CD4-positive, alpha-beta T cell treated with Interleukin-4 for 1 hour (primary cell): ENCODE results near the gene MAP3K9.
A peak's percentile ranks its signal among the peaks of the same experiment; 100 is the strongest.

Experiments
- DNase-seq, 2 donors: peaks; one replicate each; pipeline ENCODE4 v3.0.0-alpha.2; 2020 to 2022

MAP3K9 gene

DNA sequence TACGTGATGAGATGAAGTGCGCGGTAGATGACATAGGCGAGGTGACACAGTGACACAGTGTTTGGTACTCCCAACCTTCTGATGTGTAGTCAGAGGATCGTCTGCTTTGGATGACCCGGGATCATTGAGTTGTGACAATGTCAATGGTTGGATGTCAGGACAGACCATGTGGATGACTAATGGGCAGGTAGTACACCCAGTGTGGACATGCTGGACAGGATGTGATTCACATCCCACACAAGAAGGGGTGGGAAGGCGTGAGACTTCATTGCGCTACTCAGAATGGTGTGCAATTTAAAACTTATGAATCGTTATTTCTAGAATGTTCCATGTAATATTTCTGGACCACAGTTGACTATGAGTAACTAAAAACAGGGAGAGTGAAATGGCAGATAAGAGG lies 23.8 kb downstream of the MAP3K9 start:
- no peak for DNase-seq

DNA sequence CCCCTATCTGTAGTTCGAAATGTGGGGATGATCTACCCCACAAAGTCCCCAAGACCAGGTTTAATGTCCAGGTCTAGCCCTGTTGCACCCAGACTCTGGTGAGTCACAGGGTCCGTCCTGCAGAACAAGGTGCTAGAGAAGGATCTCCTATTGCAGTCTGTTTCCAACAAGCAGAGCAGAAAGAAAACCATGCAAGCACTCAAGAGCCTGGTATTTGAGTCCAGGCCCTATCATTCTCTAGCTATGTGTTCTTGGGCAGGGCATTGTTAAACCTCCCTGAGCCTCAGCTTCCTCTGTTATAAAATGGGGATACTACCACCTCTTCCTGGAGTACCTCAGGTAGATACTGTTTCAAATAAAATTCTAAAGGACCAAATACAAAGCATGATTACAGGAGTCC lies 24.4 kb downstream of the MAP3K9 start:
- no peak for DNase-seq

DNA sequence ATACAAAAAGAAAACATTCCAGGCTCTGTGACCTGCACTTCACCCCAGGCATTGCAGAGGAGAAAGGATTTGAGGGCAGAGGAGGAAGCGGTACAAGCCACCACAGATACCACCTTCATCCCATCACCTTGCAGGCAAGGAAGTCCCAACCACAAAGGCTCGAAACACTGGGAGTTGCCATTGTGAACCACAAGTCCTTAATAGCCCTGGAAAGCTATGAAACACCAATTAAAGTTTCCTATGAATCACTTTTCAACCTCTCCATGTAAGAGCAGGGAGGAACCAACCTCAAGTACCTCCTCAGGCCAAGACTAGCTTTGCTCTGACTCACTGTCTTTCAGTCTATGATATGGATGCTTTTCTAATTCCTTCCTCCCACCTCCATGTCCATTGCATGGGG lies 27.0 kb downstream of the MAP3K9 start:
- DNase-seq, result peak in 1 of 2 donors; percentile 6

GRCh38 chr14:70780396-70781075 lies 28.8 kb downstream of the MAP3K9 start:
- DNase-seq, result peak in 1 of 2 donors; percentile 44

DNA sequence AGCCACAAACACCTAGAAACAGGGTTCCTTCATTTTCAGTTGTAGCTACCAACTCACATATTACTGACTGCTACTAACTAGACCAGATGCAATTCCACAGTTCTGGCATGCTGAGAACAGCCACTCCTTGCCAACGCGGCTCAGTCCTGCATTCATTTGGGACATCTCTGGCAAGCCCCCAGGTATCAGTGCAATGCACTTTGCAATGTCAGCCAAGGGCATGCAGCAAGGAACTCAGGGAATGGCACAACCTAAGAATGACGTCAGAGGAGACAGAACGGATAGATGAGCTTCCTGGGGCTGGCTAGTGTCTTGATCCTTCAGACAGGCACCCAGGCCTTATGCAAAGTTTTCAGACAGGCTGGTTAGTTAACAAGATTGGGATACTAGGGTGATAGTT lies 29.6 kb downstream of the MAP3K9 start:
- DNase-seq, result no peak

DNA sequence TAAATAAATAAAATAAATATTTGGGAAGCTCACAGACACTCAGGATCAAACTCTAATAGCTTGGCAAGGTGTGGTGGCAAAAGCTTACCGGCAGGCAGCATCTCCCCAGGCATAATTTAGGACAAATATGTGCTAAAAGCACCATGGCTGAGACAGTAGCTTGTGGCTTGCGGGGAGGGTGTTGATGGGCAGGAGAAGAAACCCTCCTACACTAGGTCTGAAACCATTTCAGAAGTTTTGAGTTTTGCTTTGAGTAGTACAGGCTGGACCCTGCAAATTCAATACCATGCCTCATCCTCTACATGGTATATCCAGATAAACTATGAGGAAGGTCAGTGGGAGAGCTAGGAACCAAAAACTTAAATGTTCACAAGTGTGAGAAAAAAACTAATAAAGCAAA lies 33.1 kb downstream of the MAP3K9 start:
- no peak for DNase-seq

DNA sequence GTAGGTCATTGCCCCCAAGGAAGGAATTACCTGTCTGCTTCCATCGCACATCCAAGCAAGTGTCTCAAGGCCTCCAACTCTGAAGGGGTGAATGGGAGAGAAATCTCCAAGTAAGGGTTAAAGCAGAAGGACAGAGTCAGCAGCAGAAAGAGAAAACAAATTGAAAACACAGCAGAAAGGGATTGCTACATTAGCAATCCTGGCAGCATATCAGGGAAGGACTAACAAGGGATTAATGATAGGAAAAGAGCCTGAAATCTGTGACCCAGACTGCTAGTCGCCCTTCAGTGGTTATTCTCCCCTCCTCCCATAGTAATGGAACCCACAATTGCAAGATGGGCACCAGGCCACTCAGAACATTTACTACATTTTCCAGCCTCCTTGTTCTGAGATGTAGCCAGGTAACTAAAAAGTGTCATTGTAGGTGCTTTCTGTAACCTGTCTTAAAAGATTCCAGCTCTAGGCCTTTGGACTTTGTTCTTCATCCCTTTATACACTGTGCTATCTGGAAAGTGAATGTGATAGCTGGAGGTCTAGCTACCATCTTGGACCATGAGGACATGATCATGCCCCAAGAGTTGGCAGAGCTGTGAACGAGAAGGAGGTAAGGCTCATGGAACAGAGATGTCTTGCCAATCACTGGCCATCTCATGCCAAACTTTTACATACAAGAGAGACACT lies 36.0 kb downstream of the MAP3K9 start:
- no peak for DNase-seq

DNA sequence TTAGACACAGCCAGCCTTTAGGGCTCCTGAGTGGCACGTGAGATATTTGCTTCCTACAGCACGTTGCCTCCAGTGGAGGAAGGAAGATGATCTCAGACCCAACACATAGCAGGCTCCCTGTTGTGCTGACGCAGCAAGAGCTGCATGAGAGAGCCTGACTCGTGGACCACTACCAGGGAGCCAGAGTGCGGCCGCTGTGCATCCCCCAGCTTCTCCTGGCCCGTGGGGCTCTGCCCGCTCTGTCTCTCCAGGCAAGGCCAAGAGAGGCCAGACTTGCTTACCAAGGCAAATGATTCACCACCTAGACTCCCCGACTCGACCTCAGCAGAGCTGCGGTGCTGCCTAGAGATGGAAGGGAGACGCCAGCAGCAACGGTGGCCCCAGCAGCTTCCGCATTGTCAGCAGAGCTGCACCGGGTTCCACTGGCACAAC lies 37.5 kb downstream of the MAP3K9 start:
- no peak for DNase-seq

GRCh38 chr14:70770490-70770889 lies 38.8 kb downstream of the MAP3K9 start:
- DNase-seq, result no peak

GRCh38 chr14:70759398-70759797 lies 49.9 kb downstream of the MAP3K9 start:
- DNase-seq, result no peak

DNA sequence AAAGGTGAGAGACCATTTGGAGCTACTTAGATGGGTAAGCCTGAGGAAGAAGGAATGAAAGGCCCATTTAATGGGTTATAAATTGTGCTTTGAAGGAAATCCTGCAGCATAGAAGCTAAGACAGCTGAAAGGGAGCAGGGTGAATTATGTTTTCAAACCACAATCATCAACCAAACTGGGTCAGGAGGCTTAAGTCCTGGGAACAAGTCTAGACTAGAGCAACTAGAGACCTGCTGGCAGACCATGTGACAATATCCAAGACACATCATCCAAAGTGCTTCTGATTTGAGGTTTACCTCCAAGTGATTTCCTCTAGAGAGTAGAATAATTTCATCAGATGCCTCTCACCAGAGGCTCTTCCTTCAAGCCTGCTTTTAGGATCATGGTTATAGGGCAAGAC lies 53.7 kb downstream of the MAP3K9 start:
- DNase-seq, result no peak

GRCh38 chr14:70754991-70755390 lies 54.3 kb downstream of the MAP3K9 start:
- DNase-seq, result no peak

DNA sequence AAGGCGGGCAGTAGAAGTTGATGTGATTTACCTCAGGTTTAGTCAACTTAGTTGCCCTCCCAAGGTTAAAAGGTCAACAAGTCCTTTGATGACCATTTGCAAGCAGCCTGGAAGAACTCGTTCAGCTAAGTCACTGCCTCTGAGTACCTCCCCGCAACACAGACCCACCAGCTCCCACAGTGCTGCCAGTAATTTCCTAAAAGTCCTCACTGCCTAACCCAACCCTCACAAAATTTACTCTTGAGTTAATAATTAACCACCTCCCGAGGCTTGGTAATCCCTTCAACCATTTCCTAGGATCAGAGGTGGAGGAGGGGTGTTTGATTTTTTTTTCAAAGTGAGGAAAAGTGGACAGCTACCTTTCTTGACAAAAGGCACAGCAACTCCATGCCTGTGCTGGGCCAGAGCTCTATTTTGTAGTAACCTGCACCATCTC lies 55.8 kb downstream of the MAP3K9 start:
- no peak for DNase-seq

DNA sequence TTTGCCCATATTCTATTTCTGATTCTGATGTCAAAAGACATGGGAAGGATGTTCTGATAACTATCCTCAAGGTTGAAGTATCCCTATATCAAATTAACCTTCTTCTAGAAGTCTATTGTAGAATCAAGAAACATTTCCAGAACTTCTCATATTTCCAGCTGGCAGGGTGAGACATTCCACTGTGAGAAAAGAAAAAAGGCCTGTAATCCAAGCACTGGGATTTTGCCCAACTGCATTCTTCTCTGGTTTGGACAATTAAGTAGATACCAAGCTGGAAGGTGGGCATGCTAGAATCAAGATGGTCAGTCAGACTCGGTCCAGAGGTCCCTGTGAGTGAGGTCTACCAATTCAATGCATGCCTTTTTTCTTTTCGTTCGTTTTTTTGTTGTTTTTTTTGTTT lies 60.9 kb downstream of the MAP3K9 start:
- no peak for DNase-seq

DNA sequence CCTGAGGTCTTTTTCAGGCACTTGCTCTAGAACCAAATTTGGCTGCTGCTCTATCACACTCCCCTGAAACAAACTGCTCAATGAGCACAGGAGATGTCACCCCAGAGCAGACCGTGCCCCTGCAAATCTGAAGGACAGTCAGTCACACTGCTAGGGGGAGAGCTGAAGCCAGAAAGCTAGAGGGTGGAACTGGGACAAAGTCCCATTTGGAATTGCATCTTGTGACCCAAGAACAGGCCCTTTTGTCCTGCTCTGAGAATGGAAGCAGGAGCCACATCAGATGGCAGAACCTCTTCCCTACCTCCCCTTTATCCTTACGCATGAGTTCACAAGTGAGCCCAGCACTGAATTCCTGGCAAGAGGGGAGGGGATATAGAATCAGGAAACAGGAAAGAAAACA lies 64.7 kb downstream of the MAP3K9 start:
- DNase-seq, result no peak

GRCh38 chr14:70742316-70742715 lies 67.0 kb downstream of the MAP3K9 start:
- no peak for DNase-seq

- no peak for DNase-seq
Measured at GRCh38 chr14:70741482-70741881, 67.8 kb downstream of the MAP3K9 start.

DNA sequence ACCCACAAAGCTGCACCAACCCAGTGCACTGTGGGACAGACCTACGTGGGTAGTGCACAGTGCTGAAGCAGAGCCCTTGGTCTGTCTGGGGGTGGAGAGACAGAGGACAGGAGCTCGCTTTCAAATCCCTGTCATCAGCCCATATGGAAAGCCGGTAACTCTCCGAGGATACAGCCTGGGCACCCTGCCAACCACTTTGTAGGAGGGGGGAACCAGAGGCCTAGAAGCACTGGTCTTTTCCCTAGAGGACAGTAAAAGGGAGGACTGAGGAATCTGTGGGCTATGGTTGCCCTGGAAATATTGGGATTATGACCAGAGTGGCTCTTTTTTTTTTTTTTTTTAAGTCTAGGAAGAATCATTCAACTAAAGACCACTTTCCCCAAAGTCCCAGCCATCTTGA lies 74.3 kb downstream of the MAP3K9 start:
- no peak for DNase-seq

- no peak for DNase-seq
Measured at GRCh38 chr14:70731447-70732239, 77.7 kb downstream of the MAP3K9 start.

- no peak for DNase-seq
Measured at GRCh38 chr14:70730393-70730792, 78.9 kb downstream of the MAP3K9 start.

GRCh38 chr14:70726651-70727375 lies 82.5 kb downstream of the MAP3K9 start:
- DNase-seq, result no peak

DNA sequence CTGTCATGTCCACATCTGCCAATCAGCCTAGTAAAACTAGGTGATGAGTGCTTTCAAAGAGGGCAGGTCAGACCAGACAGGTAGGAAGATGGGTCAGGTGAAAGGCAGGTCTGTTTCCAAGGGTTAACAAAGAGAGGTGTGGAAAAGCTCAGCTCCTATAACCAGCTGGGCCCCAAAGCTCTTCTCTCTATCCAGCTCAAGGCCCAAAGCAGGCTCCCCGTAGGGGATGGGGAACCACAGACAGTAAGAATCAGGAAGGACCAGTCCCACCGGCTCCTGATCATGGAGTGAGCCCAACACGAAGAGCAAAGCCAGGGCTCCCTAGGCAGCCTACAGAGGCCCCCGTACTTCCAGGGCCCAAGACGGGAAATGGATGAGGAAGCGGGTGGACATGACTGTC lies 84.4 kb downstream of the MAP3K9 start:
- DNase-seq, result no peak

GRCh38 chr14:70724110-70724509 lies 85.2 kb downstream of the MAP3K9 start:
- DNase-seq, result no peak
